Measurements from ENCODE around the gene FBXO21.

FBXO21 gene

GRCh38 chr12:117147639-117148038 is 42.6 kb downstream of the FBXO21 start:
- POLR2A ChIA-PET: no interaction called here
- CTCF ChIA-PET: interaction anchor here (0.6 kb wide), 1 partner anchor 446 kb away, joined by 3 read pairs; no protein-coding TSS in a partner anchor
- DNase-seq (ENCODE audit: low read depth, low spot score): no peak
- TF ChIP-seq CTCF (IDR thresholded peaks at IDR 0.05; ENCODE audit: insufficient read depth, low read length, missing control alignments): no peak
- H3K4me3 ChIP-seq (ENCODE audit: low read depth, low read length): no peak overlapping the region

- H3K4me3 ChIP-seq (ENCODE audit: low read depth, low read length): no peak overlapping the region
- POLR2A ChIA-PET: no interaction called here
- no peak for TF ChIP-seq CTCF (IDR thresholded peaks at IDR 0.05; ENCODE audit: insufficient read depth, low read length, missing control alignments)
- CTCF ChIA-PET: no interaction called here
- no peak for DNase-seq (ENCODE audit: low read depth, low spot score)
These were observed 44.6 kb downstream of the FBXO21 start for GRCh38 chr12:117145597-117146154.

GRCh38 chr12:117144599-117144998 is 45.7 kb downstream of the FBXO21 start:
- POLR2A ChIA-PET: no interaction called here
- TF ChIP-seq CTCF (IDR thresholded peaks at IDR 0.05; ENCODE audit: insufficient read depth, low read length, missing control alignments): no peak
- DNase-seq (ENCODE audit: low read depth, low spot score): no peak
- CTCF ChIA-PET: interaction anchor here (1.4 kb wide), 1 partner anchor 10 kb away, joined by 3 read pairs; no protein-coding TSS in a partner anchor
- H3K4me3 ChIP-seq (ENCODE audit: low read depth, low read length): no peak overlapping the region

GRCh38 chr12:117143008-117143532 is 47.2 kb downstream of the FBXO21 start:
- no peak overlapping the region for H3K4me3 ChIP-seq (ENCODE audit: low read depth, low read length)
- CTCF ChIA-PET: interaction anchor here (1.0 to 1.4 kb wide), 2 partner anchors 11 to 440 kb away, joined by 3 read pairs; no protein-coding TSS in a partner anchor
- TF ChIP-seq CTCF (IDR thresholded peaks at IDR 0.05; ENCODE audit: insufficient read depth, low read length, missing control alignments): no peak
- DNase-seq (ENCODE audit: low read depth, low spot score): no peak
- POLR2A ChIA-PET: interaction anchor here (0.7 kb wide), 1 partner anchor 256 kb away, joined by 3 read pairs; no protein-coding TSS in a partner anchor

GRCh38 chr12:117142094-117142493 is 48.2 kb downstream of the FBXO21 start:
- DNase-seq (ENCODE audit: low read depth, low spot score): no peak
- no peak overlapping the region for H3K4me3 ChIP-seq (ENCODE audit: low read depth, low read length)
- POLR2A ChIA-PET: no interaction called here
- no peak for TF ChIP-seq CTCF (IDR thresholded peaks at IDR 0.05; ENCODE audit: insufficient read depth, low read length, missing control alignments)
- CTCF ChIA-PET: interaction anchor here (1.5 kb wide), 1 partner anchor 9 kb away, joined by 5 read pairs; no protein-coding TSS in a partner anchor

GRCh38 chr12:117141097-117141898 is 49.0 kb downstream of the FBXO21 start:
- CTCF ChIA-PET: interaction anchor here (1.5 kb wide), 1 partner anchor 10 kb away, joined by 5 read pairs; no protein-coding TSS in a partner anchor
- TF ChIP-seq CTCF (IDR thresholded peaks at IDR 0.05; ENCODE audit: insufficient read depth, low read length, missing control alignments): no peak
- POLR2A ChIA-PET: no interaction called here
- H3K4me3 ChIP-seq (ENCODE audit: low read depth, low read length): no peak overlapping the region
- DNase-seq (ENCODE audit: low read depth, low spot score): no peak

Data from AG04449 (cell line).